PFSK-1 (cell line): ENCODE data around the gene JAG2.

Source experiments
- FOXP2 ChIP-seq: optimal IDR thresholded peaks from 2 replicates; pipeline ENCODE3; 2011; ENCODE audit warnings: borderline replicate concordance, control low read depth, inconsistent platforms; ENCODE audit not compliant: insufficient read depth; ENCODE audit errors: extremely low read length, extremely low read depth
- POLR2AphosphoS5 ChIP-seq: IDR thresholded peaks from 2 replicates; pipeline ENCODE4 v1.6.1; 2012; ENCODE audit warnings: low read depth, mild to moderate bottlenecking, control low read depth, low read length, moderate library complexity
- SIN3A ChIP-seq: IDR thresholded peaks from 2 replicates; pipeline ENCODE4 v1.6.1; 2012; ENCODE audit warnings: mild to moderate bottlenecking, low read length, moderate library complexity, borderline replicate concordance; ENCODE audit not compliant: insufficient read depth
- TAF1 ChIP-seq: IDR thresholded peaks from 2 replicates; pipeline ENCODE4 v1.6.1; 2012; ENCODE audit warnings: low read length, control low read depth, borderline replicate concordance; ENCODE audit not compliant: insufficient read depth
- TF ChIP-seq, protein P1 (sequence below), 2 experiments: IDR thresholded peaks; 2 replicates each; pipeline versions ENCODE4 v1.6.1 to v1.8.0; 2011 to 2012; ENCODE audit warnings: low read depth in 2 of 2, low read length in 2 of 2, control low read depth in 1 of 2, inconsistent platforms in 1 of 2, mild to moderate bottlenecking in 1 of 2, moderate library complexity in 1 of 2; ENCODE audit not compliant: insufficient read depth in 1 of 2

The JAG2 gene

DNA sequence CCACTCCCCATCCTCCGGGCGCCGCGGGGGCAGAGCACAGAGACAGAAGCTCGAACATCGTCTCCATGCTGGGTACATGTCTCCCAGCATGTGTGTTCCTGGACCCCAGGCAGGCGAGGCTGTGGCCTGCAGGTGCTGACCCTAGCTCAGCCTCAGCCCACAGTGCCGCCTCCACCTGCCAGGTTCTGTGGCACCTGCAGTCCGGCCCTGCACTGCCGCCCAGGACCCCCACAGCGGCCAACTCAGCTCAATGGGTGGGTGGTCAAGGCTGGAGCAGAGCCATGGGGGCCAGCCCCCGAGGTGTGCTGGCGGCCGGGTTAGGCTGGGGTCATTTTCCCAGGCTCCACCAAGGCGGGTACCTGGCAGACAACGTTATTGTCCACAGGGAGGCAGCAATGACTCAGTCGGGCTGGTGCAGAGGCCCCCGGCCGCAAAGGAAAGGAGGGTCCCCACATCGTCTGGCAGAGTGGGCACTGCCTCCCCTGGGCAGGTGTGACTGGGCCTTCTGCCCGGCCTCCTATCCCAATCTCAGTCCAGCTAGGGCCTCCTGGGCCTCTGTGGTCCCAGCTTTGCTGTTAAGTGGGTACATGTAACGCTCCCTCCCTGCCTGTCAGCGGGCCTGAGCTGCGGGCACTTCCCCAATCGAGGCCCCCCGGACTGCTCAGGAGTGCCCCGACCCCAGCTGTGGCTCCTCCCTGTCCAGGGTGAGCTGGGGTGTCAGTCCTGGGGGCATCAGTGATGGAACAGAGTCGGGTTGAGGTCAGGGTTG lies 32.8 kb upstream of the JAG2 start:
- TF ChIP-seq POLR2AphosphoS5 (no peak), SIN3A (no peak), FOXP2 (no peak), TAF1 (no peak)
- TF ChIP-seq, protein P1, sequence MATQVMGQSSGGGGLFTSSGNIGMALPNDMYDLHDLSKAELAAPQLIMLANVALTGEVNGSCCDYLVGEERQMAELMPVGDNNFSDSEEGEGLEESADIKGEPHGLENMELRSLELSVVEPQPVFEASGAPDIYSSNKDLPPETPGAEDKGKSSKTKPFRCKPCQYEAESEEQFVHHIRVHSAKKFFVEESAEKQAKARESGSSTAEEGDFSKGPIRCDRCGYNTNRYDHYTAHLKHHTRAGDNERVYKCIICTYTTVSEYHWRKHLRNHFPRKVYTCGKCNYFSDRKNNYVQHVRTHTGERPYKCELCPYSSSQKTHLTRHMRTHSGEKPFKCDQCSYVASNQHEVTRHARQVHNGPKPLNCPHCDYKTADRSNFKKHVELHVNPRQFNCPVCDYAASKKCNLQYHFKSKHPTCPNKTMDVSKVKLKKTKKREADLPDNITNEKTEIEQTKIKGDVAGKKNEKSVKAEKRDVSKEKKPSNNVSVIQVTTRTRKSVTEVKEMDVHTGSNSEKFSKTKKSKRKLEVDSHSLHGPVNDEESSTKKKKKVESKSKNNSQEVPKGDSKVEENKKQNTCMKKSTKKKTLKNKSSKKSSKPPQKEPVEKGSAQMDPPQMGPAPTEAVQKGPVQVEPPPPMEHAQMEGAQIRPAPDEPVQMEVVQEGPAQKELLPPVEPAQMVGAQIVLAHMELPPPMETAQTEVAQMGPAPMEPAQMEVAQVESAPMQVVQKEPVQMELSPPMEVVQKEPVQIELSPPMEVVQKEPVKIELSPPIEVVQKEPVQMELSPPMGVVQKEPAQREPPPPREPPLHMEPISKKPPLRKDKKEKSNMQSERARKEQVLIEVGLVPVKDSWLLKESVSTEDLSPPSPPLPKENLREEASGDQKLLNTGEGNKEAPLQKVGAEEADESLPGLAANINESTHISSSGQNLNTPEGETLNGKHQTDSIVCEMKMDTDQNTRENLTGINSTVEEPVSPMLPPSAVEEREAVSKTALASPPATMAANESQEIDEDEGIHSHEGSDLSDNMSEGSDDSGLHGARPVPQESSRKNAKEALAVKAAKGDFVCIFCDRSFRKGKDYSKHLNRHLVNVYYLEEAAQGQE (IDR thresholded peaks at IDR 0.05; ENCODE audit: insufficient read depth in 1 of 2, low read depth in 2 of 2, low read length in 2 of 2): no peak

DNA sequence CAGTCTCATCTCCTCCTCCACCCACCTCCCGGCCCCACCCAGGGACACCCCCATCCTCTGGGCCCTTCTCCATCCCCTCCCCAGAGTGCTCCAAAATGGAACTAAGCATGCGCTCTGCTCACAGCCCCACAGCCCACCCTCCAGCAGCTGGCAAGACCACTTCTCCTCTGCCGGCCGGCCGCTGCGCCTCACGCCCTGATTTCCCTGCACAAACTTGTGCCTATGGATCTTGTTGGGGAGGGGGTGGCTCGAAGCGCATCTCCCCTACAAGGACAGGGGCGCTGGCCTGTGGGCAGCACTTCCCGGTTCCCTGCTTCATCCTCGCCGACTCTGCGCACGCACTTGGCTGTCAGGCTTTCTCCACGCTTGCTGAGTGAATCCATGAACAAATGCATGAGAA lies 32.1 kb upstream of the JAG2 start:
- TF ChIP-seq, protein P1 (IDR thresholded peaks at IDR 0.05; ENCODE audit: insufficient read depth in 1 of 2, low read depth in 2 of 2, low read length in 2 of 2): no peak
- no peak for TF ChIP-seq FOXP2
- no peak for TF ChIP-seq SIN3A
- no peak for TF ChIP-seq TAF1
- TF ChIP-seq POLR2AphosphoS5: no peak

DNA sequence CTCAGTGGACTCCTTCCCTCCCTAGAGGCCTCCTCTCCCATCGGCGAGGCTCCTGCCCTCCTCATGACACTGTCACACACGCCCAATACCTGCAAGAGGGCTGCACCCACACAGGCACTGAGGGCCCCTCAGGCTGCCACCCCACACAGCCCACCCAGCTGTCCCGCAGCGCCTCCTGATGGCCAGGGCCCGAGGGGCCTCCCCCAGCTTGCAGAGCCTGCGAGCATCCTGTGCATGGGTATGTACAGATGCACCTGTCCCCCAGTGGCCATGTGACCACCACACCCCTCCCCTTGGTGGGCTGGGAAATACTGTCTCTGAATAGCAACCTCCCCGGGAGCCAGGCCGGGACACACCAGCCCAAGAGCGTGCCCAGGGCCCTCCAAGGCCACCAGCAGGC lies 31.5 kb upstream of the JAG2 start:
- TF ChIP-seq, protein P1 (IDR thresholded peaks at IDR 0.05; ENCODE audit: insufficient read depth in 1 of 2, low read depth in 2 of 2, low read length in 2 of 2): no peak
- TF ChIP-seq SIN3A (no peak), TAF1 (no peak), FOXP2 (no peak), POLR2AphosphoS5 (no peak)

DNA sequence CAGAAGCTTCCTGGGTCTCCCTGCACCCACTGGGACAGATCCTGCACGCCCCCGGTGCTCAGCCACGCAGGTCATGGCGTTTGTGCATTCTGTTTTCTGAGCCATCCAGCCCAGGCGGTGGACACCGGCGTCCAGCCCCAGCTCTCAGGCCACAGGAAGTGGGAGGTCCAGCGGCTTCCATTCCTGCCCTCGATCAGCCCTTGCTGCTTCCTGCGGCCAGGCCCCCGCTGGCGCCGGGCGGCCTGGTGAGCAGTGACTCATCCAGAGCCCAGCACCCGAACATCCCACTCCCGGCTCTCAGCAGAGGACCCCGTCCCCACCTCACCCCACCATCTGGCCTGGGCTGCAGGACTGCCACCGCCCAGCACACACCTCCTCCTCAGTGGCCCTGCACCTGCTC lies 30.5 kb upstream of the JAG2 start:
- TF ChIP-seq TAF1 (no peak), POLR2AphosphoS5 (no peak), FOXP2 (no peak), SIN3A (no peak)
- TF ChIP-seq, protein P1 (IDR thresholded peaks at IDR 0.05; ENCODE audit: insufficient read depth in 1 of 2, low read depth in 2 of 2, low read length in 2 of 2): no peak

DNA sequence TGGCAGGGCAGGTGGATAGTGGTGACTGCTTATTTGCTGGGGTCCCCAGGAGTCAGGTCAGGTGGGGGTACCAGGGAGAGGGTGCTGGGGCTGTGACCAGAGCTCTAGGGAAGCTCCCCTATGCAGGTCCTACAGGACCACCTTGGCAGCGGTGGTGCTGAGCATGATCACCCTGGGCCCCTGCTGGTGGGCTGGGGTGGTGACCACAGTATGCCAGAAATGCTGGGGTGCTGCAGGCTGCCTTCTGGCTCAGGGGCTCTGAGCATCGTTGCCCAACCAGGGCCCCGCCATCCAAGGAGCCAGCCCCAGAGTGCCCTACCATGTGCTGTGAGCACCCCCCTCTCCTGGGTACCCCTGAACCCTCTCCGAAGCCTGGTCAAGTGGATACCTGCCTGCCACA lies 30.0 kb upstream of the JAG2 start:
- TF ChIP-seq TAF1: no peak
- no peak for TF ChIP-seq FOXP2
- TF ChIP-seq SIN3A: no peak
- TF ChIP-seq, protein P1 (IDR thresholded peaks at IDR 0.05; ENCODE audit: insufficient read depth in 1 of 2, low read depth in 2 of 2, low read length in 2 of 2): no peak
- no peak for TF ChIP-seq POLR2AphosphoS5
